GM12878 (cell line): ENCODE results near the gene KDM4C. TPM values are rescaled to one million over a fixed set of nuclear protein-coding genes. Genes with fewer than 3 reads are reported as not detected.

ENCODE experiments used
- ATAC-seq: fragments of 200-7000 bp; cut with Tn5 transposase; 3 replicates; pipeline ENCODE4 v1.9.1; 2020; ENCODE audit warnings: mild to moderate bottlenecking, moderate library complexity
- BruUV-seq: library from RNA; stranded (reverse); fragments of 400-500 nt; replicated peaks from 2 replicates; lab custom pipeline; 2021; lab: Mats Ljungman, UMichigan
- CTCF ChIA-PET: fragments of 300-600 bp; sonication (Branson Sonifier 250); formaldehyde crosslinking; extraction: SDS; loops from one replicate; lab custom pipeline; 2021; ENCODE audit warnings: inconsistent platforms; lab: Yijun Ruan, JAX
- POLR2A ChIA-PET: fragments of 350-600 bp; formaldehyde crosslinking; extraction: SDS; loops from one replicate; lab custom pipeline; 2021; ENCODE audit warnings: inconsistent platforms; lab: Charles Lee
- RAD21 ChIA-PET: fragments of 300-600 bp; sonication (Branson Sonifier 250); formaldehyde crosslinking; loops from one replicate; lab custom pipeline; 2023; ENCODE audit warnings: antibody characterized with exemption; ENCODE audit not compliant: unreplicated experiment; lab: Charles Lee
- SMC1A ChIA-PET: fragments of 300-600 bp; sonication (Branson Sonifier 250); formaldehyde crosslinking; loops from one replicate; lab custom pipeline; 2023; ENCODE audit not compliant: unreplicated experiment, uncharacterized antibody; lab: Charles Lee
- DNase-seq: peaks from one replicate; pipeline ENCODE4 v3.0.0-alpha.2; 2011; ENCODE audit warnings: low read depth, low spot score
- FAIRE-seq: peaks from 3 replicates; lab custom pipeline; 2011; peaks lifted over from hg19 to GRCh38; lab: Jason Lieb, UNC
- H2AFZ ChIP-seq: 2 replicates; pipeline ENCODE4 v1.6.0; 2011; ENCODE audit warnings: low read depth, low read length, control low read depth; ENCODE audit not compliant: control insufficient read depth
- H3K27ac ChIP-seq: 2 replicates; pipeline ENCODE4 v1.5.1; 2011; ENCODE audit warnings: control low read depth; ENCODE audit not compliant: control insufficient read depth, insufficient read depth
- H3K27me3 ChIP-seq, 2 experiments: replicated peaks in 1 of 2; 2 replicates each; pipeline versions ENCODE4 v1.6.0 to v1.6.1; 2011; ENCODE audit warnings: low read length in 1 of 2; ENCODE audit not compliant: control insufficient read depth in 2 of 2, insufficient read depth in 2 of 2
- H3K36me3 ChIP-seq, 2 experiments: 2 replicates each; pipeline ENCODE4 v1.5.1; 2011; ENCODE audit warnings: low read length in 1 of 2; ENCODE audit not compliant: control insufficient read depth in 2 of 2, insufficient read depth in 2 of 2
- H3K4me1 ChIP-seq: 2 replicates; pipeline ENCODE4 v1.6.1; 2011; ENCODE audit warnings: mild to moderate bottlenecking, low read length, moderate library complexity, mixed read lengths; ENCODE audit not compliant: control insufficient read depth, insufficient read depth
- H3K4me2 ChIP-seq: 2 replicates; pipeline ENCODE4 v1.6.0; 2011; ENCODE audit warnings: control low read depth; ENCODE audit not compliant: control insufficient read depth, insufficient read depth
- H3K4me3 ChIP-seq: fragments of 200-600 bp; sonication (generic); 2 replicates; pipeline ENCODE4 v1.5.1; 2016
- H3K79me2 ChIP-seq: 2 replicates; pipeline ENCODE4 v1.6.0; 2011; ENCODE audit warnings: low read length; ENCODE audit not compliant: control insufficient read depth, insufficient read depth
- H3K9ac ChIP-seq: 2 replicates; pipeline ENCODE4 v1.8.0; 2011; ENCODE audit warnings: low read length, control low read depth, mixed read lengths; ENCODE audit not compliant: control insufficient read depth, insufficient read depth
- H3K9me3 ChIP-seq: replicated peaks from 3 replicates; pipeline ENCODE4 v1.5.1; 2011; ENCODE audit warnings: mild to moderate bottlenecking, low read length; ENCODE audit not compliant: control insufficient read depth, insufficient read depth
- H4K20me1 ChIP-seq: 2 replicates; pipeline ENCODE4 v1.6.0; 2011; ENCODE audit not compliant: control insufficient read depth, insufficient read depth
- CREM ChIP-seq: IDR thresholded peaks from 2 replicates; pipeline ENCODE4 v1.6.1; 2014; ENCODE audit warnings: antibody characterized with exemption, low read depth
- NR2C2 ChIP-seq: IDR thresholded peaks from 2 replicates; pipeline ENCODE4 v1.6.1; 2011; ENCODE audit warnings: borderline replicate concordance, low read depth; ENCODE audit not compliant: control insufficient read depth, insufficient read length
- TBL1XR1 ChIP-seq: IDR thresholded peaks from 2 replicates; pipeline ENCODE4 v1.6.1; 2012; ENCODE audit warnings: low read depth, low read length, improper control_type of control experiment
- WRNIP1 ChIP-seq: IDR thresholded peaks from 2 replicates; pipeline ENCODE4 v1.6.1; 2011; ENCODE audit warnings: low read depth, low read length, improper control_type of control experiment, borderline replicate concordance
- ZNF217 ChIP-seq: fragments of 450-650 bp; IDR thresholded peaks from 2 replicates; pipeline ENCODE4 v1.6.1; 2017; ENCODE audit warnings: antibody characterized with exemption, mild to moderate bottlenecking
- WGBS: methylation state at CpG from one replicate; pipeline ENCODE4 v1.1.6; 2016; ENCODE audit warnings: low lambda C conversion rate; ENCODE audit not compliant: insufficient replicate concordance, insufficient coverage; ENCODE audit errors: missing lambda C conversion rate; 5-methylcytosine and 5-hydroxymethylcytosine counted together
- in situ Hi-C: fragments of 300-500 bp; cut with MboI; formaldehyde crosslinking; loops from 9 replicates; pipeline ENCODE4 v1.14.3; 2018; ENCODE audit warnings: mixed read lengths
- intact Hi-C: fragments of 100-400 bp; cut with micrococcal nuclease; formaldehyde crosslinking; loops from one replicate; pipeline ENCODE4 v1.14.2; 2022; ENCODE audit not compliant: unreplicated experiment
- polyA plus RNA-seq, 11 experiments: library from polyadenylated mRNA; depleted of rRNA in 4 of 11; unstranded in 6 of 11; stranded (reverse) in 5 of 11; fragments of >200 nt; fragmentation: Nextera tagmentation in 4 of 11; fragmentation: Illumina TruSeq in 1 of 11; extraction: Ambion mirVana in 4 of 11; extraction: Trizol in 1 of 11; gene quantifications; 1 replicate in 1 of 11; 2 replicates in 10 of 11; pipeline versions ENCODE4 v1.2.1 to v1.2.3, GENCODE V29; 2011 to 2016; ENCODE audit warnings: inconsistent platforms in 2 of 11, missing spikeins in 2 of 11, low read depth in 1 of 11
- total RNA-seq, 4 experiments: library from RNA; depleted of rRNA in 3 of 4; stranded (reverse); fragments of >200 nt in 3 of 4; fragmentation: Illumina TruSeq in 1 of 4; extraction: Trizol in 1 of 4; gene quantifications; 2 replicates each; pipeline versions ENCODE4 v1.2.1 to v1.2.3, GENCODE V29; 2013 to 2021
- TF ChIP-seq, protein P1 (sequence below): fragments of 450-650 bp; conservative IDR thresholded peaks from 2 replicates; pipeline ENCODE4 v1.6.1; 2017; ENCODE audit warnings: mild to moderate bottlenecking, moderate library complexity

The KDM4C gene
- total and polyA plus RNA-seq, 10 of the 15 experiments (the other 5 are each of a cell fraction or from before 2014, with no cell fraction given), result 6.8 to 41.2 (median 20.1) TPM

DNA sequence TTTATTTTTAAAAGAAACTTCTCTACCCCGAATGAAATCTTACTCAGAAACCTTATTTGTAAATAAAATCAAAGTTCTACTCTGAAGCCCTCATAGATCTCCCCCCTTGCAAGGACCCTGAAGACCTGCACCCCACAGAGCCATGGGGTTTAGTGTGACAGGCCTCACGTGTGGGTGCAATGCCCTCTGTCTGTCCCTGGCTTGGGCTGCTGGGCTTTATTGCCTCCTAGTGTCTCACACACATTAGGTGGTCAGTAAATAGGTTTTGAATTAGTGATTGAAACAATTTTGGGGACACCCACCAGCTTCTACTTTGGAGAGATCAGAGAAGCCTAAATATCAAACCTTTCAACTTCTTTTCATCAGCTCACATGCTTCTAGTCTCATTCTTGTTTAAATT, 403.7 kb downstream of the KDM4C start:
- no peaks in the 10 kb centered on the region for H3K9me3 ChIP-seq
- intact Hi-C loops (no loop called here), in situ Hi-C loops (no loop called here)
- no peak for FAIRE-seq
- H4K20me1 ChIP-seq, result no peaks in the 10 kb centered on the region
- no peak overlapping the region for H3K4me2 ChIP-seq
- SMC1A ChIA-PET, result interaction anchor here (1.1 kb wide), 1 partner anchor 11 kb away, joined by 3 read pairs; no protein-coding TSS in a partner anchor
- no peak overlapping the region for H2AFZ ChIP-seq
- WGBS, result 77% methylated on average over 2 of the region's 2 CpGs
- no peaks in the 10 kb centered on the region for H3K27me3 ChIP-seq
- POLR2A ChIA-PET, result no interaction called here
- H3K4me1 ChIP-seq, result no peaks in the 10 kb centered on the region
- BruUV-seq, result no TSS peak
- ATAC-seq, result no peak
- no peak for DNase-seq
- H3K4me3 ChIP-seq, result no peak overlapping the region
- H3K9ac ChIP-seq, result no peak overlapping the region
- no peak overlapping the region for H3K27ac ChIP-seq
- H3K36me3 ChIP-seq, result peaks cover 0 to 11% of the 10 kb centered on the region in 2 experiments; a peak in 1 of 4 replicates
- RAD21 ChIA-PET, result interaction anchor here (0.7 to 1.4 kb wide), 2 partner anchors 73 to 334 kb away, joined by 3 to 4 read pairs; no protein-coding TSS in a partner anchor
- no peak for TF ChIP-seq ZNF217
- no peak for TF ChIP-seq NR2C2
- TF ChIP-seq CREM, result no peak
- TF ChIP-seq, protein P1, sequence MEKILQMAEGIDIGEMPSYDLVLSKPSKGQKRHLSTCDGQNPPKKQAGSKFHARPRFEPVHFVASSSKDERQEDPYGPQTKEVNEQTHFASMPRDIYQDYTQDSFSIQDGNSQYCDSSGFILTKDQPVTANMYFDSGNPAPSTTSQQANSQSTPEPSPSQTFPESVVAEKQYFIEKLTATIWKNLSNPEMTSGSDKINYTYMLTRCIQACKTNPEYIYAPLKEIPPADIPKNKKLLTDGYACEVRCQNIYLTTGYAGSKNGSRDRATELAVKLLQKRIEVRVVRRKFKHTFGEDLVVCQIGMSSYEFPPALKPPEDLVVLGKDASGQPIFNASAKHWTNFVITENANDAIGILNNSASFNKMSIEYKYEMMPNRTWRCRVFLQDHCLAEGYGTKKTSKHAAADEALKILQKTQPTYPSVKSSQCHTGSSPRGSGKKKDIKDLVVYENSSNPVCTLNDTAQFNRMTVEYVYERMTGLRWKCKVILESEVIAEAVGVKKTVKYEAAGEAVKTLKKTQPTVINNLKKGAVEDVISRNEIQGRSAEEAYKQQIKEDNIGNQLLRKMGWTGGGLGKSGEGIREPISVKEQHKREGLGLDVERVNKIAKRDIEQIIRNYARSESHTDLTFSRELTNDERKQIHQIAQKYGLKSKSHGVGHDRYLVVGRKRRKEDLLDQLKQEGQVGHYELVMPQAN, result no peak
- no peak for TF ChIP-seq TBL1XR1
- no peak for TF ChIP-seq WRNIP1
- no peaks in the 10 kb centered on the region for H3K79me2 ChIP-seq
- CTCF ChIA-PET, result interaction anchor here (0.8 to 1.4 kb wide), 2 partner anchors 8 to 95 kb away, joined by 3 read pairs; no protein-coding TSS in a partner anchor
